ENCODE results near the gene KLHDC4. TPM values are rescaled to one million over a fixed set of nuclear protein-coding genes. Genes with fewer than 3 reads are reported as not detected.

The KLHDC4 gene
- total and polyA plus RNA-seq, 2 experiments from 2014 or later = 23.0 to 41.1 TPM

- peaks cover 9% of the 10 kb centered on the region for H3K27me3 Mint-ChIP-seq (ENCODE audit: insufficient read depth, low read depth, poor library complexity)
- no peak for TF ChIP-seq ZNF114 (CRISPR knock-in tag; IDR thresholded peaks at IDR 0.05)
- TF ChIP-seq ETS1 (IDR thresholded peaks at IDR 0.05) = no peak
- H3K9me2 ChIP-seq (ENCODE audit: insufficient read depth) = no peaks in the 10 kb centered on the region
- no peaks in the 10 kb centered on the region for H3K36me3 Mint-ChIP-seq (ENCODE audit: low read depth)
- peaks cover 14% of the 10 kb centered on the region for H3K4me1 Mint-ChIP-seq
- H3K27ac Mint-ChIP-seq = no peak overlapping the region
- no peaks in the 10 kb centered on the region for H3K36me3 ChIP-seq (ENCODE audit: insufficient read depth)
- no peak for DNase-seq (ENCODE audit: low spot score)
- no peak overlapping the region for H3K4me3 Mint-ChIP-seq
- H2AFZ ChIP-seq = no peak overlapping the region
- no peak overlapping the region for H3K4me2 ChIP-seq
- H4K20me1 ChIP-seq (replicated peaks; ENCODE audit: insufficient read depth) = peaks cover 20% of the 10 kb centered on the region; the same call in 1 of the 2 replicates
- no peak overlapping the region for H3K4me3 ChIP-seq
- H3K27me3 ChIP-seq (ENCODE audit: insufficient read depth) = no peaks in the 10 kb centered on the region
- H3F3A ChIP-seq (replicated peaks; ENCODE audit: low read depth) = peaks cover 7% of the 10 kb centered on the region; the same call in 1 of the 2 replicates
- H3K79me2 ChIP-seq (replicated peaks; ENCODE audit: insufficient read depth) = no peaks in the 10 kb centered on the region
- H3K4me1 ChIP-seq (ENCODE audit: insufficient read depth) = no peaks in the 10 kb centered on the region
- no peaks in the 10 kb centered on the region for H3K9me3 Mint-ChIP-seq
- no peak overlapping the region for H3K27ac ChIP-seq (ENCODE audit: low read depth)
- ATAC-seq = no peak
Observed at GRCh38 chr16:87665193-87665592, 100.6 kb downstream of the KLHDC4 start.

GRCh38 chr16:87664792-87665191, 101.0 kb downstream of the KLHDC4 start:
- no peak for TF ChIP-seq ETS1 (IDR thresholded peaks at IDR 0.05)
- no peak for TF ChIP-seq JUNB (IDR thresholded peaks at IDR 0.05; ENCODE audit: unreplicated experiment)
- TF ChIP-seq EZH2phosphoT487 (IDR thresholded peaks at IDR 0.05; ENCODE audit: unreplicated experiment) = no peak
- TF ChIP-seq CTCF (conservative IDR thresholded peaks at IDR 0.05; ENCODE audit: low read depth in 2 of 2) = no peak
- no peak for TF ChIP-seq NANOG (IDR thresholded peaks at IDR 0.05; ENCODE audit: borderline replicate concordance)
- TF ChIP-seq ZNF331 (CRISPR knock-in tag; IDR thresholded peaks at IDR 0.05; ENCODE audit: low read depth) = no peak
- no peak for TF ChIP-seq CREB1 (CRISPR knock-in tag; IDR thresholded peaks at IDR 0.05; ENCODE audit: low read depth)
- TF ChIP-seq STAT1 (IDR thresholded peaks at IDR 0.05; ENCODE audit: unreplicated experiment) = no peak
- no peak for TF ChIP-seq ZNF462 (CRISPR knock-in tag; IDR thresholded peaks at IDR 0.05)
- no peak for TF ChIP-seq ZNF114 (CRISPR knock-in tag; IDR thresholded peaks at IDR 0.05)
- Mint-ChIP-seq H3K27me3 (ENCODE audit: insufficient read depth, low read depth, poor library complexity) (peaks cover 9% of the 10 kb centered on the region), H3K9me3 (no peaks in the 10 kb centered on the region), H3K27ac (no peak overlapping the region), H3K4me1 (peaks cover 14% of the 10 kb centered on the region), H3K36me3 (ENCODE audit: low read depth) (no peaks in the 10 kb centered on the region), H3K4me3 (no peak overlapping the region)
- H3K4me2 ChIP-seq = no peak overlapping the region
- ATAC-seq (no peak), DNase-seq (ENCODE audit: low spot score) (no peak)
- H3K79me2 ChIP-seq (replicated peaks; ENCODE audit: insufficient read depth) = no peaks in the 10 kb centered on the region
- no peaks in the 10 kb centered on the region for H3K36me3 ChIP-seq (ENCODE audit: insufficient read depth)
- H3K27ac ChIP-seq (ENCODE audit: low read depth) = no peak overlapping the region
- H2AFZ ChIP-seq = no peak overlapping the region
- no peaks in the 10 kb centered on the region for H3K9me2 ChIP-seq (ENCODE audit: insufficient read depth)
- H3F3A ChIP-seq (replicated peaks; ENCODE audit: low read depth) = peaks cover 7% of the 10 kb centered on the region; the same call in 1 of the 2 replicates
- no peaks in the 10 kb centered on the region for H3K27me3 ChIP-seq (ENCODE audit: insufficient read depth)
- no peaks in the 10 kb centered on the region for H3K4me1 ChIP-seq (ENCODE audit: insufficient read depth)
- peaks cover 20% of the 10 kb centered on the region; the same call in 1 of the 2 replicates for H4K20me1 ChIP-seq (replicated peaks; ENCODE audit: insufficient read depth)
- H3K4me3 ChIP-seq = no peak overlapping the region

Data from GM23338 (cell line).